Stimulated activated CD4-positive, alpha-beta T cell treated with anti-CD3 and anti-CD28 coated beads, Interleukin-1b, Interleukin-23, amount 100 ng/mL, for 24 hours (primary cell): Measurements from ENCODE around the gene NPPA.

Experiments used
- DNase-seq, 4 experiments: peaks; one replicate each; pipeline ENCODE4 v3.0.0-alpha.2; 2020; ENCODE audit warnings: low read depth in 4 of 4, low spot score in 1 of 4

Gene NPPA

DNA sequence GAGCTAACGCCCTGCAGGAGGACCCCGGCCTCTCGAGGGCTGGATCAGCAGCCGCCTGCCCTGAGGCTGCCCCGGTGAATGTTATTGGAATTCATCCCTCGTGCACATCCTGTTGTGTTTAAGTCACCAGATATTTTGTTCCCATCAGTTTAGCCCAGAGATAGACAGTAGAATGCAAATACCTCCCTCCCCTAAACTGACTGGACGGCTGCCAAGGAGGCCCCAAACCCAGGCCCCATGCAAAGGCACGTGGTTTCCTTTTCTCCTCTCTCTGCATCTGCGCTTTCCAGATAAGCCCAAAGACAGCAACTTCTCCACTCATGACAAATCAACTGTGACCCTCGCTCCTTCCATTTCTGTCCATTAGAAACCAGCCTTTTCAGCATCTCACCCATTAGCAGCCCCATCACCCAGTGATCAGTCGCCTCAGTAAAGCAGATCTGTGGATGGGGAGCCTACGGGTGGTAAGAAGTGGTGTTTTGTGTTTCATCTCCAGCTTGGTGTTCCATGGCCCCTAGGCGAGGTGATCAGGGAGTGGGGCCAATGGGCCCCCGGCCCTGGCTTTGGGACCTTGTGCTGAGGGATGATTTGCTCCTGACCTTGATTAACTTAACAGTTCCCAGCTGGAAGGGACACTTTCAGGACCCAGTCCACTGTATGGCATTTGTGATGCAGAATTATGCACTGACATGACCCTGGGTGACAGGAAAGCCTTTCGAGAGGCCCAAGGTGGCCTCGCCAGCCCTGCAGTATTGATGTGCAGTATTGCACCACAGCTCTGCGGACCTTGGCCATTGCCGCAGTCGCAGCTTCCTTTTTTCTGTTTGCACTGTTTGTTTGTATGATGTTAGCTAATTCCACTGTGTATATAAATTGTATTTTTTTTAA lies 5.2 kb downstream of the NPPA start:
- no peak for DNase-seq

DNA sequence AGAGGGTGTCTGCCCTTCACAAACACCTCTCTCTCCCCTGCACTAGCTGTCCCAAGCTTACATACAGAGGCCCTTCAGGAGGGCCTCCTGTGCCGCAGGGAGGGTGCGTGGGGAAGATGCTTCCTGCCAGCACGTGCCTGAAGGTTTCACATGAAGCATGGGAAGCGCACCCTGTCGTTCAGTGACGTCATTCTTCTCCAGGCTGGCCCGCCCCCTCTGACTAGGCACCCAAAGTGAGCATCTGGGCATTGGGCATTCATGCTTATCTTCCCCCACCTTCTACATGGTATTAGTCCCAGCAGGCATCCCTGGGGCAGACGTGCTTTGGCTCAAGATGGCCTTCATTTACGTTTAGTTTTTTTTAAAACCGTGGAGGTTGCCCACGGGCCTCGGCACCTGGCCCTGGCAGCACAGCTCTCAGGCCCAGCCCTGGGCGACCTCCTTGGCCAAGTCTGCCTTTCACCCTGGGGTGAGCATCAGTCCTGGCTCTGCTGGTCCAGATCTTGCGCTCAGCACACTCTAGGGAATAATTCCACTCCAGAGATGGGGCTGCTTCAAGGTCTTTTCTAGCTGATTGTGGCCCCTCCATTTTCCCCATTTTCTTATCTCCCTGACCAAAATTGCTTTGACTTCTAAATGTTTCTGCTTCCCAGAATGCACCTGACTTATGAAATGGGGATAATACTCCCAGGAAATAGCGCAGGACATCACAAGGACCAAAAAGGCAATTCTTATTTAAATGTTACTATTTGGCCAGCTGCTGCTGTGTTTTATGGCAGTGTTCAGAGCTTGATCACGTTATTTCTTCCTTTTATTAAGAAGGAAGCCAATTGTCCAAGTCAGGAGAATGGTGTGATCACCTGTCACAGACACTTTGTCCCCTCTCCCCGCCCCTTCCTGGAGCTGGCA lies 6.1 kb downstream of the NPPA start:
- no peak for DNase-seq

- no peak for DNase-seq
Observed at GRCh38 chr1:11839727-11840705, 7.6 kb downstream of the NPPA start.

- DNase-seq: peak; percentile 46 to 65 (median 54)
Observed at GRCh38 chr1:11838349-11839272, 9.0 kb downstream of the NPPA start.

DNA sequence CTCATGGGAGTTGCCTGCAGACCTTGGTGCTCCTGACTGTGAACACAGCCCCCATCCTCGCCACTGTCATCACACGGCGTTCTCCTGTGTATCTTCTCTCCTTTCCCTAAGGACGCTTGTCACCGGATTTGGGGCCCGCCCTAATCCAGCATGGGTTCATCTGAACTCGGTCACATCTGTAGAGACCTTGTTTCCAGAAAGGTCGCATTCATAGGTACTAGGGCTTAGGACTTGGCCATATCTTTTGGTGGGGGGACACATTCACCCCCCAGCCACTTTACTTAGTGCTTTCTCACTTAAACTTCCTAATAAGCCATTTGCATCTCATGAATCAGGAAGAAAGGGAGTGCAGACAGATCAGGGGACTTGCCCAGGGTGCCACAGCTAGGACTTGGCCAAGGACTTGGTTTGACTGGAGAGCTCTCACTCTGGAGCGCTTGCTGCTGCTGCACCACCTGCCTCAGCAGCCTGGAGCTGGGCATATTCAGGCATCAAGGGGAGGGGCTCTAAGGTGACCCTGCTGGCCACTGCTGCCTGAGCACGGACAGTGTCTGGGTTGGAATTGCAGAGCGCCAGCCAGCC lies 9.7 kb downstream of the NPPA start:
- DNase-seq: no peak

GRCh38 chr1:11836955-11837766 lies 10.4 kb downstream of the NPPA start:
- no peak for DNase-seq

DNA sequence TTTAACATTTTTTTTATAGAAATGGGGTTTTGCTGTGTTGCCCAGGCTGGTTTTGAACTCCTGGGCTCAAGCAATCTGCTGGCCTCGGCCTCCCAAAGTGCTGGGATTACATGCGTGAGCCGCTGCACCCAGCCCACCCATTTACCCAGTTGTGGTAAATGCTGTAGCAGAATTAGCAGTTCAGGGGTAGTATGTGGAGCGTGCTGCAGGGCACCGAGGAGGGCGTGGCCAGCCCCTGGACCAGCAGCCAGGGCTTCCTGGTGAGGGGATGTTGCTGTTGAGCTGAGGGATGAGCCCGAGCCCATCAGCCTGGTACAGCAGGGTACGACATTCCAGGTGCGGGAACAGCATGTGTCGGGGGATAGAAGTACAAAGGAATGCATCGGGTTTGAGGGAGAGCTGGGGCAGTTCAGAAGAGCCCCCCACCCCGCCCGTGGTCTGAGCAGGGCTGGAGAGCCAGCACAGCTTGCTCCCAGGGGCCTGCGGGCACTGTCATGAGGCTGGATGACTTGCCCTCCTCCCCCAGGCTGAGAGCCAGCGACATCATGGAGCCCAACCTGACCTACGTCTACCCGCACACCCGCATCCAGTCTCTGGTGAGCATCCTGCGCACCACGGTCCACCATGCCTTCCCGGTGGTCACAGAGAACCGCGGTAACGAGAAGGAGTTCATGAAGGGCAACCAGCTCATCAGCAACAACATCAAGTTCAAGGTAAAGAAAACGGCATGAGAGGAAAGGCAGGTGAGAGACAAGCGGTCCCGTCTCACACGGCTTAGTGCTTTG lies 11.9 kb downstream of the NPPA start:
- no peak for DNase-seq

- no peak for DNase-seq
Observed at GRCh38 chr1:11833900-11834299, 13.7 kb downstream of the NPPA start.

DNA sequence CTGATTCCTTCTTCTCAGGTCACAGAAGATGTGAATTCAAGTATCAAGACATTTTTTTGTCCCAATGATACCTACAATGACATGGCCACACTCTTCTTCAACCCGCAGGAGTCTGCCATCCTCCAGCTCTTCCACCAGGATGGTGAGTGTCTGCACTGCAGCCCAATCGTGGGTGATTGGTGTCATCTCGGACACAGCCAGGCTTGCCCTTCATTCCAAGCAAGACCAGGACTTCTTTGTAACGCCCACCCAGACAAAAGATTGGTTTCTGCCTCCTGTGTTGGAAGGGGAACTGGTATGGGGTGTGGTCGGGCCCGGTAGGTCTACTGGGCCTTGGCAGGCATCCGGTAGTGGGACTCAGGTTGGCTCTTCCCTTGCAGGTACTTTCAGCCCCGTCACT lies 14.1 kb downstream of the NPPA start:
- DNase-seq: no peak

GRCh38 chr1:11831945-11832725 lies 15.4 kb downstream of the NPPA start:
- no peak for DNase-seq

GRCh38 chr1:11828511-11828910 lies 19.1 kb downstream of the NPPA start:
- no peak for DNase-seq

- DNase-seq: no peak
Observed at GRCh38 chr1:11826946-11827345, 20.6 kb downstream of the NPPA start.

DNA sequence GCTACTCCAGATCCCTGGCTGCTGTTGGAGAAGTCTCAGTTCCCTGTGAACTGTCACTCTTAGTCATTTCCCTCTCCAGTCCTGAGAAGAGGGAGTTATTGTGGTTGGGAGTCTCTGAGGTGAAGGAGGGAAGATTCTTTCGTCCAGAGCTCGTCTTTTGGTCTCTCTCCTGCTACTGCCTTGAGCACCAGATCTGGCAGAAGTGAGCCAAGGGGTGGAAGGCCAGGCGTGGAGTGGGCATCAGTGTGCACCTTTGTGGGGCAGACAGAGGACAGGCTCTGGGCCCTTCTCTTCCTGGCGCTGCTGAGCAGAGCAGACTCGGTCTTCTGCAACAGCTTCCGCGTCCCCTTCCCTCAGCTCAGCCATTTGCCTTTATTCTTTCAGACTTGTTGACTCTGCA lies 22.5 kb downstream of the NPPA start:
- DNase-seq: no peak

DNA sequence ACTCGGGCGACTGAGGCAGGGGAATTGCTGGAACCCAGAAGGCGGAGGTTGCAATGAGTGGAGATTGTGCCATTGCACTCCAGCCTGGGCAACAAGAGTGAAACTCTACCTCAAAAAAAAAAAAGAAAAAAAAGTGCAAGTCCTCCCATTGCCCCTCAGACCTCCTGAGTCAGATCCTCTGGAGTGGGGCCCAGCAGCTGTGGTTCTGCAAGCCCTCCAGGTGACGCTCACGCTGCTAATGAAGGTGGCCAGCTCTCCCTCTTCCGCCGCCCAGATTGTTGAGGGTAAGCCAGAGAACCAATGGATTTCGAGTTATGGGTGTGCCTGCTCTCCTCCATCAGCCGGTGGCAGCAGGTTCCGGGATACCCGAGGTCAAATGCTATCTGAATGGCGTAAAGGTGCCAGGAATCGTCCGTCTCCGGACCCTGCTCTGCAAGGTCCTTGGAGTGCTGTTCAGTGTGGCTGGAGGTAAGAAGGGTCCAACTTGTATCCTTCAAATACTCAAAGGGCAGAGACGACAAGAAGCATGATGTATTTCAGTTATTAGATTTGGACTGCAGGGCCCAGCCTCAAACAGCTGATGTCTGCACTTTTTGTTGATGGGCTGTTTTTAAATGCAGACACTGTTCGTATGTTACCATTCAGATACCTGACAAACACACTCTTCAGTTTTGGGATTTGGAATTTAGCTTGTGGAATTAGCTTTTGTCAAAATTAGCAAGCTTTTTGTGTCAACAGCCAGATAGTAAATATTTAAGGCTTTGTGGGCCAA lies 24.0 kb downstream of the NPPA start:
- DNase-seq: no peak

DNA sequence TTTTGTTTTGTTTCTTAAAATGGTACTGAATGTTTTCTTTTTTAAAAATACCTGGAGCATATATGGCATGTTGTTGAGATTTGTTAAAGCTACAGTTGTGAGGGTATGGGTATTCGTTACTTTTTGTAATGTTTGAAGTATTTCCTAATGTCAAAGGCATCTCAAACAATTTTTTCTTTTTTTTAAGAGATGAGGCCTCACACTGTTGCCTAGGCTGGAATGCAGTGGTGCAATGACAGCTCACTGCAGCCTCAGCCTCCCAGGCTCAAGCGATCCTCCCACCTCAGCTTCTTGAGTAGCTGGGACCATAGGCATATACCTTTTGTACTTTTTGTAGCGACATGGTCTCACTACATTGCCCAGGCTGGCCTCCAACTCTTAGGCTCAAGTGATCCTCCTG lies 25.5 kb downstream of the NPPA start:
- DNase-seq: no peak

DNA sequence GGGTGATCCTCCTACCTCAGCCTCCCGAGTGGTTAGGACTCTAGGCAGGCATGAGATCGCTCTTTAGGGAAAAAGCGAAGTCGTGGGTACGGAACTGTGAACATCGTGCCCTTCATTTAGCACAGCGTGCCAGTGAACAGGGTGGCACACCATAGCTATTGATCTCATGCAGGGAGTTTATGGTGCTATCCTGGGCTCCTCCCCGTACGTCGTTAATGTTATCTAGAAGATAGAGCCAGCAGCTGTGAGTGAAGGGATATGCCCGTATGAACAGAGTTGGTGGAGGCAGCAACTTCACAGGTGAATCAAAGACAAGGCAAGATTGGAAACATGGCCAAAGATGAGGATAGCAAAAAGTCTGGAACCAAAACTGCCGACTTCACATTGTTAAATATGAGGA lies 30.4 kb downstream of the NPPA start:
- no peak for DNase-seq
